Measurements from ENCODE around the gene CMC1. TPM values are rescaled to one million over a fixed set of nuclear protein-coding genes. Genes with fewer than 3 reads are reported as not detected.

CMC1 gene
- total and polyA plus RNA-seq, 2 experiments from 2014 or later = 22.6 to 45.8 TPM

GRCh38 chr3:28345690-28346089 lies 104.3 kb downstream of the CMC1 start:
- TF ChIP-seq EZH2phosphoT487 (IDR thresholded peaks at IDR 0.05; ENCODE audit: low read depth, severe bottlenecking, unreplicated experiment) = no peak
- no peak for TF ChIP-seq EZH2 (IDR thresholded peaks at IDR 0.05; ENCODE audit: borderline replicate concordance)
- TF ChIP-seq CTCF (IDR thresholded peaks at IDR 0.05; ENCODE audit: poor library complexity) = no peak
- Histone ChIP-seq H3K4me2 (peak overlapping the region; percentile 79), H3K9me2 (replicated peaks; ENCODE audit: insufficient read depth) (no peaks in the 10 kb centered on the region), H3K4me3 (no peak overlapping the region), H2AFZ (no peak overlapping the region), H3K36me3 (replicated peaks; ENCODE audit: insufficient read depth, low read depth) (no peaks in the 10 kb centered on the region), H3K27me3 (no peaks in the 10 kb centered on the region), H3K4me1 (ENCODE audit: insufficient read depth) (peaks cover 7% of the 10 kb centered on the region), H3K9me3 (ENCODE audit: low read depth) (no peaks in the 10 kb centered on the region), H3K27ac (no peak overlapping the region), H4K20me1 (ENCODE audit: insufficient read depth, poor library complexity, severe bottlenecking) (peaks cover 8% of the 10 kb centered on the region), H3K79me2 (peaks cover 74% of the 10 kb centered on the region)
- 97% methylated on average over 1 of the region's 1 CpG for WGBS (ENCODE audit: low lambda C conversion rate, missing lambda C conversion rate)
- no peak for DNase-seq (ENCODE audit: low spot score)

- Histone ChIP-seq H3K36me3 (replicated peaks; ENCODE audit: insufficient read depth, low read depth) (no peaks in the 10 kb centered on the region), H3K4me1 (ENCODE audit: insufficient read depth) (peaks cover 7% of the 10 kb centered on the region), H3K9me2 (replicated peaks; ENCODE audit: insufficient read depth) (no peaks in the 10 kb centered on the region), H4K20me1 (ENCODE audit: insufficient read depth, poor library complexity, severe bottlenecking) (peaks cover 8% of the 10 kb centered on the region), H3K79me2 (peaks cover 65% of the 10 kb centered on the region), H2AFZ (peak overlapping the region; percentile 68), H3K27ac (peak overlapping the region; percentile 99), H3K9me3 (ENCODE audit: low read depth) (no peaks in the 10 kb centered on the region), H3K4me2 (peak overlapping the region; percentile 79), H3K27me3 (no peaks in the 10 kb centered on the region), H3K4me3 (peak overlapping the region; percentile 53)
- WGBS (ENCODE audit: low lambda C conversion rate, missing lambda C conversion rate) = 23% methylated on average over 16 of the region's 16 CpGs
- no peak for DNase-seq (ENCODE audit: low spot score)
- TF ChIP-seq EZH2phosphoT487 (IDR thresholded peaks at IDR 0.05; ENCODE audit: low read depth, severe bottlenecking, unreplicated experiment) (no peak), EZH2 (IDR thresholded peaks at IDR 0.05; ENCODE audit: borderline replicate concordance) (no peak), CTCF (IDR thresholded peaks at IDR 0.05; ENCODE audit: poor library complexity) (no peak)
Observed at GRCh38 chr3:28347374-28348264, 106.2 kb downstream of the CMC1 start.

- Histone ChIP-seq H4K20me1 (ENCODE audit: insufficient read depth, poor library complexity, severe bottlenecking) (peaks cover 8% of the 10 kb centered on the region), H3K79me2 (peaks cover 65% of the 10 kb centered on the region), H3K4me2 (peak overlapping the region; percentile 79), H2AFZ (peak overlapping the region; percentile 68), H3K36me3 (replicated peaks; ENCODE audit: insufficient read depth, low read depth) (no peaks in the 10 kb centered on the region), H3K27ac (peak overlapping the region; percentile 99), H3K9me3 (ENCODE audit: low read depth) (no peaks in the 10 kb centered on the region), H3K27me3 (no peaks in the 10 kb centered on the region), H3K4me1 (ENCODE audit: insufficient read depth) (peaks cover 7% of the 10 kb centered on the region), H3K9me2 (replicated peaks; ENCODE audit: insufficient read depth) (no peaks in the 10 kb centered on the region), H3K4me3 (peak overlapping the region; percentile 53)
- TF ChIP-seq CTCF (IDR thresholded peaks at IDR 0.05; ENCODE audit: poor library complexity) = no peak
- TF ChIP-seq EZH2phosphoT487 (IDR thresholded peaks at IDR 0.05; ENCODE audit: low read depth, severe bottlenecking, unreplicated experiment) = no peak
- TF ChIP-seq EZH2 (IDR thresholded peaks at IDR 0.05; ENCODE audit: borderline replicate concordance) = no peak
- 3% methylated on average over 12 of the region's 16 CpGs for WGBS (ENCODE audit: low lambda C conversion rate, missing lambda C conversion rate)
- DNase-seq (ENCODE audit: low spot score) = no peak
Observed at GRCh38 chr3:28348265-28348628, 106.8 kb downstream of the CMC1 start.

Data from hepatocyte (in vitro differentiated cells).